Bladder microvascular endothelial cell (primary cell): ENCODE results near the gene ZNF160. TPM values are rescaled to one million over a fixed set of nuclear protein-coding genes. Genes with fewer than 3 reads are reported as not detected.

Experiments
- total RNA-seq: library from RNA; depleted of rRNA; stranded (reverse); fragments of >200 nt; gene quantifications from 2 replicates; pipeline ENCODE4 v1.2.3, GENCODE V29; 2014

The ZNF160 gene
- total RNA-seq: 11.7 and 28.2 TPM in 2 replicates

DNA sequence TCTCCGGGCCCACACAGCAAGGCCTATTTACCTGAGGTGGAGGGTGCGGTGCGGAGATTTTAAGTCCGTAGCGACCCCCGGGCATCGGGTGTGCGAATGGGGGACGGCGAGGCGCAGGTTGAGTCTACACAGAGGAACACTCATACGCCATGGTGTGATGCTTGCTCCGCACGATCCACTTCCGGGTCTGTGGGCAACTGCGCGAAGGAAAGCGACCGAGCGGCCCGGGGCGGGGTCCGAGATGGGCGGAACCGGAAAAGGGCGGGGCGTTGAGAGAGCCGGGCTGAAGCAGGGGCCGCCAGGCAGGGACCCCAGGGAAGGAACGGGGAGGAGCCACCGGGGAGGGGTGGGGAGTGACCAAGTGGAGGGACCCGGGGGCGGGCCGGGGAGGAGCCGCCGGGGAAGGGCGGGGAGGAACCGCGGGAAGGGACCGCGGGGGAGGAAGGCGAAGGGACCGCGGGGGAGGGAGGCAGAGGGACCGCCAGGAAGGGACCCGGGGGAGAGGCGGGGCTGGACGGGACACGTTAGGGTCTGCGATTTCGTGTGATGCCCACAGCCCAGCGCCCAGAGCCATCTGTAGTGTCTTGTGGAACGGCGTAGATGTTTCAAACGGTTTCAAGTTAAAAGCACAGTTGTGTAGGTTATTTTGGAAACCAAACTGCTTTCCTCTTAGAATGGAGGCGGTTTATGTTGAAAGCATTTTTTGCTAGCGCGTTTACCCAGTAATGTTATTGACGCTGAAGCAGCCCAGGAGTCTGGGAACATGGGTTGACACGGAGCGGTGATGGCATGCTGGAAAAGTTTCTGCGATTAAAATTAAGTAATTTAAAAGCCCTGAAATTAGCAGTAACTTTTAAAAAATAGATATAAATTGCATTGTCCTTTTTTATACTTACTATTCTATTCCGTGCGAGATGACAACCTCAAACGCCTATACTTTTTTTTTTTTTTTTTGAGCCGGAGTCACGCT is at the start of gene ZNF160:
Gene ZNF160, minus strand, starts transcription at position 189 of the 970 bp plus-strand sequence. CDS start 17,146 bp downstream, outside the sequence.

DNA sequence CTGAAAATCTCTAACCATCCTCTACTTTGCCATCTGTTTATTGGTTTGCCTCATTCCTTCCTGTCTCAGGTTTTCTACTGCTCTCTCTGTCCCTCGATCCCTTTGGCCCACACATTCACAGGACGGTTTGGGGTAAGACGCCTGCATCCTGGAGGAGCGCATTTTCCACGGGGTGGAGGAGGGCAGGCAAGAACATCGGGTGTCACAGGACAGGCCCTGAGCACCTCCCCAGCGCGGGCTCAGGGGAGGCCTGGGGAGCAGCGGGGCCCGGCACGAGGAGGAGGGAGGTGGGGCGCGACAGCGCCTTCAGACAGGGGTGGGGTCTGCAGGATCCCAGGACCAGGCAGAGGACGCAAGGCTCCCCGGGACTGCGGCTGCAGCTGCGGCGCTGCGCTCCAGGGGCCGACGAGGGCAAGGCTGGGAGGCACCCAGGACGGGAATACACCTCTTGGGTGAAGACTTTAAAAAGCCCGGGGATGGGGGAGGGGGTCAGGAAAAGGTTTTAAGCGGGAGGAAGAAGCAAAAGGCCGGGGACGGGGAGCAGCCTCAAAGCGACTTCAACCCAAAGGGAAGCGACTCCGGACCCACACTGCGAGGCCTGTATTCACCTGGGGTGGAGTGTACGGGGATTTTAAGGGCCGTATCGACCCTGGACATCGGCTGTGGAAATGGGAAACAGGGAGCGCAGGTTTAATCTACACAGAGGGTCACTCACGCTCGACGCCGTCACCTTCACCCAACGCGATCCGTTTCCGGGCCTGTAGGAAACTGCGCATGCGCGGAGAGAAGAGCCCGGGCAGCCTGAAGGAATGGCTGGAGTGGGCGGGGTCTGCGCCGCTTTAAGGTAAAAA is 29.1 kb upstream of the ZNF160 start, which contains the start of gene ZNF415:
Gene ZNF415, minus strand, starts transcription at position 770 of the 851 bp plus-strand sequence. CDS start 10,234 bp downstream, outside the sequence.

Other genes starting within 250 kb of the ZNF160 start
- gene ZNF468, start 245.8 kb downstream of the ZNF160 start, total RNA-seq: 11.3 and 22.0 TPM in 2 replicates
- 5.7 and 11.3 TPM in 2 replicates for gene ZNF320, start 205.8 kb downstream of the ZNF160 start, total RNA-seq
- 3.4 and 5.2 TPM in 2 replicates for gene ZNF888, start 180.0 kb downstream of the ZNF160 start, total RNA-seq
- 6.3 and 9.4 TPM in 2 replicates for gene ZNF816, start 140.5 kb downstream of the ZNF160 start, total RNA-seq
- gene ERVV-1, start 89.5 kb downstream of the ZNF160 start, total RNA-seq: not detected in 2 replicates
- gene ERVV-2, start 58.7 kb downstream of the ZNF160 start, total RNA-seq: not detected in 2 replicates
- gene ZNF415, start 29.5 kb upstream of the ZNF160 start, total RNA-seq: 2.3 and 2.9 TPM in 2 replicates
- 5.7 and 8.3 TPM in 2 replicates for gene ZNF347, start 55.6 kb upstream of the ZNF160 start, total RNA-seq
- gene ZNF665, start 89.9 kb upstream of the ZNF160 start, total RNA-seq: 1.6 and 2.3 TPM in 2 replicates
- gene ZNF677, start 151.5 kb upstream of the ZNF160 start, total RNA-seq: 10.4 and 23.4 TPM in 2 replicates
- gene VN1R2, start 154.9 kb upstream of the ZNF160 start, total RNA-seq: under 0.01 TPM in 1 of 2 replicates, not detected in the other
- not detected in 2 replicates for gene VN1R4, start 164.3 kb upstream of the ZNF160 start, total RNA-seq
- 6.0 and 10.5 TPM in 2 replicates for gene ZNF845, start 230.3 kb upstream of the ZNF160 start, total RNA-seq